HG03103 (cell line): ENCODE results near the gene RABGEF1.
"Not testable (repeated sequence)": the region's sequence is repeated elsewhere in the genome, so short reads cannot be mapped to it uniquely, and the experiment has no call there.

Experiments
- ATAC-seq: cut with Tn5 transposase; IDR thresholded peaks from one replicate; pipeline ENCODE4 v1.9.1; 2021; ENCODE audit warnings: low read depth; ENCODE audit not compliant: unreplicated experiment

RABGEF1 gene

DNA sequence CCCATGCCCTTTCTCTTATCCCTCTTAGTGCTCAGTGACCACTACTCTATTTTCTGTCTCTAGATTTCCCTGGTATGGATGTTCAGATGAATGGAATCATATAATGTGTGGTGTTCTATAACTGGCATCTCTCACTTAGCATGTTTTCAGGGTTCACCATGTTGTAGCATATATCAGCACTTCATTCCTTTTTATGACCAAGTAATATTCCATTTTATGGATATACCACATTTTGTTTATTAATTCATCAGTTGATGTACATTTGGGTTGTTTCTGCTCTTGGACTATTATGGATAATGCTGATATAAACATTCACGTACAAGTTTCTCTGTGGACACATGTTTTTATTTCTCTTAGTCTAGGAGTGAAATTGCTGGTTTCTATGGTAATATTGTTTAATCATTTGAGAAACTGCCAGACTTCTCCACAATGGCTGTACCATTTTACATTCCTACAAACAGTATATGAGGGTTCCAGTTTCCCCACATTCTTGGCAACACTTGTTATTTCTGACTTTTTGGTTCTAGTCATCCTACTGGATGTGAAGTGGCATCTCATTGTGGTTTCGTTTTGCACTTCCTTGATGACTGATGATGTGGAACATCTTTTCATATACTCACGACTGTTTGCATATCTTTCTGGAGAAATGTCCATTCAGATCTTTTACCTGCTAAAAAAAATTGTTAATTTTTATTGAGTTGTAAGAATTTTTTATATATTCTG lies 23.3 kb downstream of the RABGEF1 start:
- not testable (repeated sequence) for ATAC-seq

DNA sequence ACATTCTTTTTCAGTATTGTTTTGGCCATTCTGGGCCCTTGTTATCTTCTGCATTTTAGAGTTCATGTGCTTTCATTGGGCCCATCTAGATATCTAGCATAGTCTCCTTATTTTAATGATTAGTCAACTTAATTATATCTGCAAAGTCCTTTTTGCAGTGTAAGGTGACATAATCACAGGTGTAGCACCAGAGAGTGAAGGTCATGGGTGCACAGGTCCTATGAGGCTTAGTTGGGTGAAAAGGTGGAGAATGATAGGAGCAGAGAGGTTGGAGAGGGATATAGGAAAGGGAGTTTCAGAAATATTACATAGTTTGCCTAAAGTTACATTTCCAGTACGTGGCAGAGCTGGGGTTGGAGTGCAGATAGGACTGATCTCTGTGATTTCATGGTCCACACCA lies 24.4 kb downstream of the RABGEF1 start:
- not testable (repeated sequence) for ATAC-seq

DNA sequence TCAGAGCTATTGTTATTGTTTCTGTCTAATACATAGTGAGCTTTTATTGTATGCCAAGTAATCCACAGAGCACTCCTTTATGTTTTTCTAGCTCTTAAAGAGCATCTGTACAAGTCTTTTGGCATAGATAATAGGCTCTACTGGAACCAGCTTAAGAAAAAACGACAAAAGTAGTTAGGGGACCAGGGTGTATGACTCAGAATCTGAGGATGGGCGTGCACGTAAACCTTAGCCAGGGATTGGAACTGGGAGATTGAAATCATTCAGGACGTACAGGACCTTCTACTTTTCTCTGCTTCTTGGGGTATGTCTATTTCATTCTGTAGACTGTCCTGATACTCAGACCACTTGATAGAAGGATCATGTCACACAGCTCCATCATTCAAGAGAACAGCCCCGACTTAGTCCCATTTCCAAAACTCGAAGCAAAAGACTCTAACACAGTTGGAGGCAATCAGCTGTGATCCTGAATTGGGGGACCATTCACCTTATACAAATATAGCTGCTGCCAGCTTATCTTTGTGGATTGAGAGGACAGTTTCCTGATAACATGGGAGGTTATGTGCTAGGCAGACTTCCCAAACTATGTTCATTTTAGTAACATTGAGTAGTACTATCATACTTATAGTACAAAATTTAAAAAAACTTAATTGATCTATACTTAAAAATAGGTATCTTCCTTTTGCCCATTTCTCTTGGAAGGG lies 24.9 kb downstream of the RABGEF1 start:
- not testable (repeated sequence) for ATAC-seq

DNA sequence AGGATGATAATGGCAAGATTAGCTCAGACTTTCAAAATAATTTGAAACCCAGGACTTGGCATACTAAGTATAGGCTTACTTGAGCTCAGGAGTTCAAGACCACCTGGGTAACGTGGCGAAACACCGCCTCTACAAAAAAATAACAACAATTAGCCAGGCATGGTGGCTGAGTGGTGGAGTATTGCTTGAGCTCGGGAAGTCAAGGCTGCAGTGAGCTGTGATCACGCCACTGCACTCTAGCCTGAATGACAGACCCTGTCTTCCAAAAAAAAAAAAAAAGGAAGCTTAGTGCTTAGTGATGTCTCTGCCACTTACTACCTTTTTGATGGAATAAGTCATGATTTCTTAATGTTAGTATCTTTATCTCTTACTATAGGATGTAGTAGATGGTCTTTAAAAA lies 25.5 kb downstream of the RABGEF1 start:
- no peak for ATAC-seq

DNA sequence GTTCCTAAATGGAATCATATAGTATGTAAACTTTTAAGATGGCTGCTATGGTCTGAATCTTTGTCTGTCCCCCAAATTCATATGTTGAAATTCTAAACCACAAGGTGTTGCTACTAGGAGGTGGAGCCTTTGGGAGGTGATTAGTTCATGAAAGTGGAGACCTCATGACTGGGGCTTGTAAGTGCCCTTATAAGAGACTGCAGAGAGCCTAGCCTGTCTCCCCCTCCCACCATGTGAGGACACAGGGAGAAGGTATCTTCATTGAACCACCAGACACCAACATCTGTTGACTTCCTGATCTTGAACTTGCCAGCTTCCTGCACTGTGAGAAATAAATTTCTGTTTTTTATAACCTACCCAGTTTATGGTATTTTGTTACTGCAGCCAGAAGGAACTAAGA lies 27.0 kb downstream of the RABGEF1 start:
- not testable (repeated sequence) for ATAC-seq

DNA sequence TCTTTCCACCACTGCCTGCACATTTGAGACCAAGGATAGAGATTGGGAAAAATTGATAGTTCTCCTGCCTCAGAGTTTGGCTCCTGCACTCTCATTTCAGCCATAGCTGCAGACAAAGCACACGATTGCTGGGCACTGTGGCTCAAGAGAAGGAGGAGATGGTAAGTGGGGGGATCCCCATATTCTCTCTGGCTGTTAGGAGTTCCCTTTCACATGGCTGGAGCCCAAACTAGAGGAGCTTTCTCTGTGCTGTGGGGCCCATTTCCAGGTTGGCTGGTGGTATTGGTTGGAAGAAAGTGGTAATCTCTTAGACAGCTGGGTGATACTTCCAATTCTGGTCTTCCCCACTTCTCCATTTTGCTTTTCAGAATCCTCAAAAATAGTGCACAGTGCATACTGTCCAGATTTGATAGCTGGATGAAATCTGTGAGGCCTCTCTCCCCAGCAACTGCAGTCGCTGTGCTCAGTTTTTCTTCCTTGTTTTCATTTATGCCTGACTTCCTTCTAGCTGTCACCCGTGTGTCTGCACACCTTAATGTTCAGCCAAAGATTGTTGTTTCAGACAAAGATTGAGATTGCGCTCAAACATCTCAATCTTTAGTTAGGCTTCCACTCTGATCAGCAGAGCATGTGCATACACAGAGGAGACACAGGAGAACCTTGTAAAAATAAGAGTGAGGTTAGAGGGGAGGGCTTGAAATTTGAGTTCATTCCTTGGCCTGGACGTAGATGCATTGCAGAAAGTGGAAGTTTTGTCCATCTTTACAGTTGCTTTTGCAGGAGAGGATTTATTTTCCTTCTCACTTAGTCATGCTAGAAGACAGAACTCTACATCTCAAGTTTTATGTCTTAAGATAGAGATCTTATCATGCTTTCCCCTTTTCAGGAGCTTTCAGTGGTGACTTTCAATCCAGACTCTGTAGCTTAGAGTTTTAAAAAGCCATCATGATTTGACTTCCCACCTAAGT lies 28.6 kb downstream of the RABGEF1 start:
- no peak for ATAC-seq

DNA sequence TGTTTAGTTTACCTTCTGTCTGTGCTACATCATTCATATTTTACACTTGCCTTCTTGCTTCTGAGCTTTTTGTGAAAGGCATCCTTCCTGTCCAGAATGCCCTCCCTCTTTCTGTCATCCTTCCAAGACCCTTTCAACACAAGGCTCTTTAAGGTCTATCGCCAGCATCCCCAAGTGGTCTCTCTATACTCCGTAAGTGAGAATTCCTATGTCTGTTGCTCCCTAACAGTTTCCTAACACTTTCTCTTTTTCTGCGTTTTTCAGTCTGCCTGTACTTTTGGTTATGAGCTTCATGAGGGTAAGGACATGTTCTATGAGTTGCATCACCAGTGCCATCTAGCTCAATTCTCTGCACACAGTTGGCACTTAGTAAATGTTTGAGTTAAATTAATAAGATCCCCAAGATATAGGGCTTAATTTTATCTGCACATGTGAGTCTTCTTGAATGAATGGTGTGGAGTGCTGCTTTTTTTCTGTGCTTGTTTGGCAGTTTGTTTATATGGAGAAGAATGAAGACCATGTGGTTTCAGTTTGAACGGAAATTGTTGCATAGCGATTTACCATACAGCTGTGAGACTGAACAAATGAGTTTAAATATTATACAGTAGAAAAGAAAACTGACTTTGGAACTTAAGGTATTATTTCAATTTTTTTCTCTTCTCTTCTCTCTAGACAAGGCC lies 29.4 kb downstream of the RABGEF1 start:
- no peak for ATAC-seq

DNA sequence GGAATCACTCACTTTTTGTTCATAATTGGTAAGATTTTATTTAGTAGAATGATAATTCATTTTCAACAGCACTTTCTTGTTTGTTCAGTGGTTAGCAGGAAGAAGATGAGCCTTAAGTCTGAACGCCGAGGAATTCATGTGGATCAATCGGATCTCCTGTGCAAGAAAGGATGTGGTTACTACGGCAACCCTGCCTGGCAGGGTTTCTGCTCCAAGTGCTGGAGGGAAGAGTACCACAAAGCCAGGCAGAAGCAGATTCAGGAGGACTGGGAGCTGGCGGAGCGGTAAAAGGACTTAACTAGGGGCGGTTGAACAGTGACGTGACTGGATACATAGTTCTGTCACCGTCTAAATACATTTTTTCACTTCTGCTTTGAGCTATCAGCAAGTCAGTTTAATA lies 31.3 kb downstream of the RABGEF1 start:
- ATAC-seq: no peak

DNA sequence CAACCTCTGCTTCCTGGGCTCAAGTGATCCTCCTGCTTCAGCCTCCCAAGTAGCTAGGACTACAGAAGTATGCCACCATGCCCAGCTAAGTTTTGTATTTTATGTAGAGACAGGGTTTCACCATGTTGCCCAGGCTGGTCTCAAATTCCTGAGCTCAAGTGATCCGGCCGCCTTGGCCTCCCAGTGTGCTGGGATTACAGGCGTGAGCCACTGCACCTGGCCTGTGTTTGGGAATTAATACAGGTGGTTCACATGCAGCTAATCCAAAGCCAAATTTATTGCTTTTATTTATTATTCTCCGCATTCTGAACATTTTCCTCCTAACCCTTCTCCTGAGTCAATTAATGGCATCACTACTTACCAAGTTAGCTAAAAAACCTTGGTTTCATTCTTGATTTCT lies 33.2 kb downstream of the RABGEF1 start:
- ATAC-seq: not testable (repeated sequence)

DNA sequence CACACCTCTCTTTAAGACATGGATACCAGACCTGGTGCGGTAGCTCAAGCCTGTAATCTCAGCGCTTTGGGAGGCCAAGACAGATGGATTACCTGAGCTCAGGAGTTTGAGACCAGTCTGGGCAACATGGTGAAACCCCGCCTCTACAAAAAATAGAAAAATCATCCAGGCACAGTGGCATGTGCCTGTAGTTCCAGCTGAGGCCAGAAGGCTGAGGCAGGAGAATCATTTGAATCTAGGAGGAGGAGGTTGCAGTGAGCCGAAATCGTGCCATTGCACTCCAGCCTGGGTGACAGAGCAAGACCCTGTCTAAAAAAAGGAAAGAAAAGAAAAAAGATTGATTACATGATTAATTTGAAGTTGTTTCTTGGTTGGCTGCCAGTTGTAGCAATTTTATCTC lies 35.9 kb downstream of the RABGEF1 start:
- not testable (repeated sequence) for ATAC-seq

DNA sequence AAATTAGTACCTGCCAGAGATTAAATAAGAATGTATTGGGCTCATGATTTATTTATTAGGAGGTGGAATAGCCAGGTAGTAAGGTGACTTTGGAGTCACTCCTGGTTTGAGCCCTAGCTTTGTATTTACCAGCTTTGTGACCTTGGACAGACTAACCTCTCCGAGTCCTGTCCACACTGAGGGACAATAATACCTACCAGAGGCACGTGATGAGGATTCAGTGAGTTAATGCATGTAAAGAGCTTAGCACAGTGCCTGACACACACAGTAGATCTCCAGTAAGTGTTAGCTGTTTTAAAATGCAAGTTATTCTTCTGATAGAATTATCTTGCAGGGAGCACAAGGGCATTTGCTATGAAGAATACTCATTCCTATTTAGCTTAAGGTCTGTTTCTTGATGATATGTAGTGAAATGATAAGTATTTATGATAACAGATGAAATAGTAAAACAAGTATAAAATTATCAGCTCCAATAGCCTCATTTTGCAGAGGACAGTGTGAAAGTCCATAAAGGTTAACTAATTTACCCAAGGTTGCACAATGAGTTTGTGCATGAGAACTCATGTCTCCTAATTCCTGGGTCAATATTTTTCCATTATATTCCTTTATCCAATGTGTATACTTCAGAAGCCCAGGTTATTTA lies 36.4 kb downstream of the RABGEF1 start:
- ATAC-seq: no peak

DNA sequence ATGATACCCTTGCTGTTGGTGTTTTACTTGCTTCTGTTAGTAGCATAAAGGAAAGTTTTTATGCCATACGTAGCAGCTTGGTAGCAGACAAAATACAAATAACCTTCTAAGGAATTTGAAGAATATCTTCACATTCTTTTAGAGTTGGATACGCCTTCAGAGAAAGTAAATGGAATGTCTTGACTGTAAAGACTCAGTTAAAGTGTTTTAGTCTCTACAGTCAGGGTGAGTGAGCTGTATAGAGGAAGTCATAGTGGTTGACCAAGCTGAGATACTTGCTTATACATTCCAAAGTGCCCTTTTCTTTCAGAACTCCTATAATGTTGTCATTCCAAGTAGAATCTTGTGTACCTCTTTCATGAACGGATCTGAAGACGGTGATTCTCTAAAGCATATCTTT lies 37.7 kb downstream of the RABGEF1 start:
- no peak for ATAC-seq

DNA sequence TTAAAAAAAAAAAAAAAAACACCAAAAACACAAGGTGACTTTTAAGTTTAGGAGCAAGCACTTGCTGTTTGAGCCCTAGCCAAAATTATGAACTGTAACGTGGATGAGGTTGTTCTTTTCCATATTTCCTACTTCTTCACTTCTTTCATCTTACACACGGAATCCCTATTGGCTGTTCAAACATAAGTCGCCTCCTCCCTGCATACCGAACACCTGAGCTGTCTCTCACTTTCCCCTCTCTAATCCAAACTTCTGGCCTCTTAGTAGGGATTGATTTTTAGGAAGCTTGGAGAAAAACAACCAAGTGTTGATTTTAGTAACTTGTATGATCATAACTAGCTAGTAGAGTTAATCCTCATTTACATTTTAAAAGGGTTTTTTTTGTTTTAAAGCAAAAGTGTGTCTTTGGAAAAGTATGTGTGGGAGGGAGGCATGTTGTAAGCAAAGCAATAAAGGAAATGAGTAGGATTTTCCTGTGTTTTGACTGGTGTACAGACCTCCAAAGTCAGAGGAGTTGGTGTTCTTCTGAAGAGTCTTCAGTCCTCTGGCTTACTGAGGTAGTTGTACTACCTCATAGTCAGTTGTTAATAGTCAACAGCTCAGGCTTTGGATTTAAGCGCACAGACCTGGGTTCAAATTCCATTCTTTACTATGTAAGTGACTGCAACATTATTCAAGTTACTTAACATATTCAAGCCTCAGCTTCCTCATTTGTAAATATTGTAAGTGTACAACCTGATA lies 39.3 kb downstream of the RABGEF1 start:
- no peak for ATAC-seq

DNA sequence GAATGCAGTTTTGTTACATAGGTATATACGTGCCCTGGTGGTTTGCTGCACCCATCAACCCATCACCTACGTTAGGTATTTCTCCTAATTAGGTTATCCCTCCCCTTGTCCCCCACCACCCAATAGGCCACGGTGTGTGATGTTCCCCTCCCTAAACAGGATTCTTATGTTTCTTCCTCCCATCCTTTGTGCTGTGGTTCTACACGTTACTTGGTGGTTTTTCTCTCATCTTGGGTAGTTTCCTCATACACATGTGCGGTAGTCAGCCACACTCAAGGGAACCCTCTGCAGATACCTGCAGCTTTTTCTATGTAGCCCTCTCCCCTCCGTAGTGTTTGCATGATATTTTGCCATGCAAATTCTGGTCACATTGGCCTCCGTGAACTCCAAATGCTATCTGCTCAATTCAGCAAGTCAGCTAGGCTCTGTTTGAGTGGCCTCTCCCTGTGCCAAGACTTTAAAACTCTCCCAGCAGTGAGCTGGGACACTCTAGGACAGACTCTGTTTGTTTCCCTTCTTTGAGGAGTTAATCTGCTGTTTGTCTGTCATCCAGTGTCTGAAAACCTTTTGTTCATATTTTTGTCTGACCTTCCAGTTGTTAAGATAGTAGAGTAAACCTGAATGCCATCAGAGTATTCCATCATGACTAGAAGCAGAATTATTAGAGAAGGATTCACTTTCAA lies 41.0 kb downstream of the RABGEF1 start:
- ATAC-seq: no peak

DNA sequence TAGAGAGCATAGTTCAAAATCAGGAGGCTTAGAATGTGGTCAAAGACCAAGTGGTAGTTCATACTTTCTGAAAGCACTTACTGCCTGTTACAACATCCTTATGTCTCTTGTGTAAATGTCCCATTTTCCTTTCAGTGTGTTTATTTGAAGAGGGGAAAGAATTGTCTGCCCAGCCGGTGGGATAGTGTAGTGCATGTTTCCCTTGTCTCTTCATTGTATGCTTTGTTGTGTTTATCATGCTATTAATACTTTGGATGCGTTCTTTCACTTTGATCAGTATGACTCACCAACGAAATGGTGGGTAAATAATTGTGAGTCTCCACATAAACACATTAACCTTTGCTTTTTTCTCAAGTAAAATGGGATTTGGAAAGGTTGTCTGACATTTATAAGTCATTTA lies 42.3 kb downstream of the RABGEF1 start:
- ATAC-seq: not testable (repeated sequence)

DNA sequence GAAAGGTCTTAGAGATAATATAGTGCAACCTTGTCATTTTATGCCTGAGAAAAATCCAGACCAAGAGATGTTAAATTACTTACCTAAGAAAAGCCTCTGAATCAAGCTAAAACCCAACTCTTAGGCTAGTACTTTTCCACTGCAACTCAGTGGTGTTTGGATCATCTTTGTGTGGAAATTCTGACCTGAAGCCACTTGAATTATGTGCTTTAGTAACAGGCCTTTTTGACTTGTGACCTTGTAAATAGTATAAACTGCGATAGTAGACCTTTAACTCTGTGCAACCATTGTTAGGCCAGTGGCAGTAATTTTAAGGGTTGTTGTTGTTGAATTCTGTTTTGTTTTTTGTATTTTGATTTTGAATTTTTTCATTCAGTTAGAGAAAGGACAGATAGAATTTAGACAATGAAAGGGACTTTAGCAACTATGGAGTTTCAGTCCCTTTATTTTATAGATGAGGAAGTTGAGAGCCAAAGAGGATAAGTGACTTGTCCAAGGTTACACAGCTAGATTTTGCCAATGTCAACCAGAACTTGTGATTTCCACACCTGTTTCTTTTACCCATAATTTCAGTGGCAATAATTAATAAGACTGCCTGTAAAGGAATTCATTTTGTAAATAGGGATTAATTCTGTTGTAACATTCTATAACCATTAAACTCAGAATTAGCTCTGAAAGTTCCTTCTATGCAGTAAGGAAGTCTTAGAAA lies 43.5 kb downstream of the RABGEF1 start:
- ATAC-seq: not testable (repeated sequence)

DNA sequence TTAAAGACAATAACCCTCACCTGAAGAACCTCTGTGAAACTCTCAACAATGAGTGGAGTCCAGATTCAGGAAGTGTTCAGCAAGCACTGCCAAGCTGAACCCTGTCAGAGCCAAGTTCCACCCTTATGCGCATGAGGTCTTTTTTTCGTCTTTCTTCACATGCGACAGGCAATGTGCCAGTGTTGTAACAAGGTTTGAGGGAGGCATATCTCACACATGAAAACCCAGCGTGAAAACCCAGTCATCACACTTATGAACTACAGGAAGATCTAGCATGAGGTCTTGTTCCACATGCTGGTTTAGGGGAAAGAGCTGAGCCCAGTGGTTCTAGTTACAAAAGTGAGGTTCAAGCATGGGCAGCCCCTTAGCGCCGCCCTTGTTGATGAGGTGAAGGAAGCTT lies 49.7 kb downstream of the RABGEF1 start:
- no peak for ATAC-seq

DNA sequence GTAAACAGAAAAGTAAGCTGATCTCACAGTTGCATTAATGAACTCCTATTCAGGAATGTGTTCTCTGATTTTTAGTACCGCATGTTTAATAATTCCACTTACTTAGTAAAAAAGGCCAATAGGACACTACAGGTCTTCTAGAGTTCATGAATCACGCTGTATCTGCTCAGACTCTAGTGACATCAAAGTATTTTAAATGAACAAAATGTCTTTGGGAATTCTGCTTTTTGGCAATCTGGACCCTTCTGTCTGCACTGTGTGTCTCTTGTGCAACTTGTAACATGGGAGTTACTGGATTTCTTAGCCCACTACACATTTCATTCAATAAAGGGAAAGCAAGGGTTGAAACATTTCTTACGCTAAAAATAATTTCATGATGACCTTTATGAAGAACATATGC lies 50.2 kb downstream of the RABGEF1 start:
- no peak for ATAC-seq
